ENCODE measurements around the gene POLR2B.
"Not testable (repeated sequence)": the region's sequence is repeated elsewhere in the genome, so short reads cannot be mapped to it uniquely, and the experiment has no call there.

The POLR2B gene

DNA sequence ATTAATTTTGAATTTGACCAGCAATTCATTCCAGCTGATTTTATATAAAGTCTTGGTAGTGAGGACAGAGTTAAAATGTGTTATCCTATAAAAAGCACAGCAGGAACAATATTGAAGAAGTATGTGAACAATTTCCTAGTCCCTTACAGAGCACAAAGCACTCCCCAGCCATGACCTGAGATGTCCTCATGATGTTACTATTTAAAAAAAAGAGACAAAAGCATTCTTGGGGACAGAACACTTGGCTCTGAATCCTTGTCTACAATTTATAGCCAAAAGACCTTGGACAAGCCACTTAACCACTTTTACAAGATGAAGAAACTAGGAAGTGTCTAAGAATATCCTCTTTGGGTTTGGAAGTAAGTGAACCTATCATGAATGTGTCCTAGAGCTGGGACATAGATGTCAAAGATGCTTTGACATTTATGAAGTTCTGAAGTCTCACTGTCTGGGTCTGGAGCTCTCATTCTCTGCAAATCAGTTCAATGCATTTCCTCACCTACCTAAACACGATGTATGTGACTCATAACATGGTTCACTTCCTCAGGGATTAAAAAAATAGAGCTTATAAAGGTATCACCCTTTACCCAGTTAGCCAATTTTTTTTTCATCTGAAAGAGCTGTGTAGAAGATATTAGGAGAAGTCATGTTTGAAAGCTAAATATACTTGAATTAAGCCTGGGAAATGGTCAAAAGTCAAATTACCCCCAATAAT is 70.1 kb downstream of the POLR2B start:
- DNase-seq (ENCODE audit: low read depth), result no peak
- H3K4me3 ChIP-seq (ENCODE audit: low read depth, low read length), result no peak overlapping the region

DNA sequence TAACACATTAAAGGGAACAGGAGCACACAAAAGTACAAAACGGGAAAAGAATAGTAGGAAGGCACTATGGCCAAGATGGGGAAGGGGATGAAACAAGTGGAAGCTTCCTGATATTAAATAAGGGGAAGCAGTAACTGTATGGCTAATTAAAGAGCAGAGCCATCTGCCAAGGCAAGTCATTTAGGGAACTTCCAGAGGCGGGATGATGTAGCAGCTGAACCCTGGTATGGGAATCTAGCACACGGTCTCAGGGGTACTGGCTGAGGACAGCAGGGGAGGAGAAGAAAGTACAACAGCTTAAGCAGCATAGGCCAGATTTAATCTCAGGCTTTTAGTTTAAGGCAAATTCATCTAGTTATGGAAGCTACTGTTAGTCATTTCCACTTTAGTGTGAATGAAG is 72.4 kb downstream of the POLR2B start:
- TF ChIP-seq, protein P1, sequence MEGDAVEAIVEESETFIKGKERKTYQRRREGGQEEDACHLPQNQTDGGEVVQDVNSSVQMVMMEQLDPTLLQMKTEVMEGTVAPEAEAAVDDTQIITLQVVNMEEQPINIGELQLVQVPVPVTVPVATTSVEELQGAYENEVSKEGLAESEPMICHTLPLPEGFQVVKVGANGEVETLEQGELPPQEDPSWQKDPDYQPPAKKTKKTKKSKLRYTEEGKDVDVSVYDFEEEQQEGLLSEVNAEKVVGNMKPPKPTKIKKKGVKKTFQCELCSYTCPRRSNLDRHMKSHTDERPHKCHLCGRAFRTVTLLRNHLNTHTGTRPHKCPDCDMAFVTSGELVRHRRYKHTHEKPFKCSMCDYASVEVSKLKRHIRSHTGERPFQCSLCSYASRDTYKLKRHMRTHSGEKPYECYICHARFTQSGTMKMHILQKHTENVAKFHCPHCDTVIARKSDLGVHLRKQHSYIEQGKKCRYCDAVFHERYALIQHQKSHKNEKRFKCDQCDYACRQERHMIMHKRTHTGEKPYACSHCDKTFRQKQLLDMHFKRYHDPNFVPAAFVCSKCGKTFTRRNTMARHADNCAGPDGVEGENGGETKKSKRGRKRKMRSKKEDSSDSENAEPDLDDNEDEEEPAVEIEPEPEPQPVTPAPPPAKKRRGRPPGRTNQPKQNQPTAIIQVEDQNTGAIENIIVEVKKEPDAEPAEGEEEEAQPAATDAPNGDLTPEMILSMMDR (conservative IDR thresholded peaks at IDR 0.05; ENCODE audit: low read depth, low read length), result no peak
- no peak overlapping the region for H3K4me3 ChIP-seq (ENCODE audit: low read depth, low read length)
- DNase-seq (ENCODE audit: low read depth), result peak; percentile 52

More for the DNA sequence above, 70.1 kb downstream of the POLR2B start:
- TF ChIP-seq, protein P1 (conservative IDR thresholded peaks at IDR 0.05; ENCODE audit: low read depth, low read length), result no peak

DNA sequence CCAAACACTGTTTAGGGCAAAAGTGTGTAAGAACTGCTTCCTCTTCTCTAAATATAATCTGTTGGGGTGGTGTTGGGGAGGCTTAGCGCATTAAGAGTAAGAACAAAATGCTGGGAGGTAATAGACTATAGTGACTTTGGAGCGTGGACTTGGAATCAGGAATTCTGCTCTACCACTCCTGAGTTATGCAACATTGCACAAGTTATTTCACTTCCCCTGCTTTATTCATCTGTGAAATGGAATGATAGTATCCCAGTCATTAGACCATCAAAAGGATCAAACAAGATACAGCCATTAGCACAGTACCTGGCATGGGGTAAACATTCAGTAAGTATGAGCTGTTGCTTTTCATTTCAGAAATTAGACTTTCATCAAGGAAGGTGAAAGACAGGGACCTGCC is 72.8 kb downstream of the POLR2B start:
- DNase-seq (ENCODE audit: low read depth), result no peak
- no peak overlapping the region for H3K4me3 ChIP-seq (ENCODE audit: low read depth, low read length)
- TF ChIP-seq, protein P1 (conservative IDR thresholded peaks at IDR 0.05; ENCODE audit: low read depth, low read length), result no peak

DNA sequence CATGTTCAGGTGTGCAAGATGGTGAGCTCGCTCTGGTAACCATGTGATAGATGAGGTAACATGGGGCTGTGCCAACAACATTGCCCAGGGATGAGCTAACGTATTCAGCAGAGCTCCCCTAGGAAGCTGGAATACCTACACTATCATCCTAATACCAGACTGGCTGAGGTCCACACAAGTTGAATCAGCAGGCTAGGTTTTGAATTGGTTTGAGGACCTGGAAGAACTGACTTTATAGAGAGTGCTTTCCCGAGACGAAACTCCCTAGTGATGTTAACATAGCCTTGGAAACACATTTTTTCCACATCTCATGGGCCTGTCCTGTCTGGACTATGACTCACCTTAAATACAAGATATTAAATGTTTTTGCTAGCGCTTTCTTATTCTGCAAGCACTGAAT is 74.8 kb downstream of the POLR2B start:
- TF ChIP-seq, protein P1 (conservative IDR thresholded peaks at IDR 0.05; ENCODE audit: low read depth, low read length), result no peak
- peak; percentile 84 for DNase-seq (ENCODE audit: low read depth)
- no peak overlapping the region for H3K4me3 ChIP-seq (ENCODE audit: low read depth, low read length)

DNA sequence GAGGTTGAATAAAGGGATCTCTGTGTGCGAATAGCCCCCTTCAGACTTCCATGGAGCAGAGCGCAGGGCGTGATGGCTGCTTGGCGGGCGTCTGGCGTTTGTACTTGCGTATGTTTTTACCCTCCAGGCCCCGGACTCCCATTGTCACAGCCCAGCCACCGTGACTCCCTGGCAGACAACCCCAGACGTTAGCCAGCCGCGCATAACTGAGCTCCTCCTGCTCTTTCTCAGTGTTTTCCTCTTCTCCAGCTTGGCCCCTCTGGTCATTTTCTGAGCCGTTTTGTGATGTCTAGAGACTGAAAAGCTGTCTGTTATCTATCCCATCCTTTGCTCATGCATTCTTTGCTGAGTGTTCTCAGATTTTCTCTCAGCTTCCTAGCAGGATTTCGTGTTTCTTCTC is 77.2 kb downstream of the POLR2B start:
- H3K4me3 ChIP-seq (ENCODE audit: low read depth, low read length), result no peak overlapping the region
- no peak for DNase-seq (ENCODE audit: low read depth)
- TF ChIP-seq, protein P1 (conservative IDR thresholded peaks at IDR 0.05; ENCODE audit: low read depth, low read length), result no peak

DNA sequence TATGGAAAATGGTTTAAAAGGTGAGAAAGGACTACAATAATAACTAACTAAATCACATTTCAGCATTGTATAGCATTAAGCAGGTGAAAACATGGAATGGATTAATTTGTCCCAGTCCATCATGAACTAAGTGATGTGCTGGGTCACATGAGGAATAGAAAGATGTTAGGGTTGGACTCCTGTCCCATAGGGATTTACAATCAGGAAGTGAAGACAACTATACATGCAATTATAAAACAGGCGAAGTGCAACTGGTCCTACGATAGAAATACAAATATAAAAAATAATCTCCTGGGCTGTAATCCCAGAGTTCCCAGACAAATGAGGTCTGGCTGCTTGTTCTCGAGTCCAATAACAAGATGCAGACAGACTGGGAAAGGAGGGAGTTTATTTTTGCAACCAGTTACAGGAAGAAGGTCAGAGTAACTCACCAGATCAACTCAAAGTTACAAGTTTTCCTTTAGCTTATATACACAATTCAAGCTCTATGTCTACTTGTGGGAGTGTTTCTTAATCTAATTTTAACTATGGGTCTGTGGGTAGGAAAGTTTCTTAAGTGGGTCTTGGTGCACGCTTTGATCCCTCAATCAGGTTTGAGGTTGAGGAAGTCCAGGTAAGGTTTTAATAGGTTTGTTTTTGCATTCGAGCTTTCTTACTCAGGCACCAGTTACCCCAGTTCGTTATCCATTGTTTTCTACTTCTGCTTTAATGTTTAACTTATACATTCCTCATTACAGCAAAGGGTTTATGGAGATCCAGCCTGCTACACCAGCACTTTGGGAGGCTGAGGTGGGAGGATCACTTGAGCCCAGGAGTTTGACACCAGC is 81.4 kb downstream of the POLR2B start:
- no peak overlapping the region for H3K4me3 ChIP-seq (ENCODE audit: low read depth, low read length)
- TF ChIP-seq, protein P1 (conservative IDR thresholded peaks at IDR 0.05; ENCODE audit: low read depth, low read length), result no peak
- DNase-seq (ENCODE audit: low read depth), result no peak

DNA sequence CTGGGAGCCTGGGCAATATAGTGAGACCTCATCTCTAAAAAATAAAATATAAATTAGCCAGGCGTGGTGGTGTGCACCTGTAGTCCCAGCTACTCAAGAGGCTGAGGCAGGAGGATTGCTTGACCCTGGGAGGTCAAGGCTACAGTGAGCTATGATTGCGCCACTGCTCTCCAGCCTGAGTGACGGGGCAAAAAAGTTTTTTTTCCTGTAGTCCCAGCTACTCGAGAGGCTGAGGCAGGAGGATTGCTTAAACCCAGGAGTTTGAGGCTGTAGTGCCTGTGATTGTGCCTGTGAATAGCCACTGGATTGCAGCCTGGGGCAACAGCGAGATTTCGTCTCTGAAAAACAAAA is 82.0 kb downstream of the POLR2B start:
- not testable (repeated sequence) for H3K4me3 ChIP-seq (ENCODE audit: low read depth, low read length); DNase-seq (ENCODE audit: low read depth)
